ENCODE data around the gene FGF22.

The FGF22 gene

GRCh38 chr19:681029-682019 is 41.6 kb downstream of the FGF22 start:
- no peak for DNase-seq

DNA sequence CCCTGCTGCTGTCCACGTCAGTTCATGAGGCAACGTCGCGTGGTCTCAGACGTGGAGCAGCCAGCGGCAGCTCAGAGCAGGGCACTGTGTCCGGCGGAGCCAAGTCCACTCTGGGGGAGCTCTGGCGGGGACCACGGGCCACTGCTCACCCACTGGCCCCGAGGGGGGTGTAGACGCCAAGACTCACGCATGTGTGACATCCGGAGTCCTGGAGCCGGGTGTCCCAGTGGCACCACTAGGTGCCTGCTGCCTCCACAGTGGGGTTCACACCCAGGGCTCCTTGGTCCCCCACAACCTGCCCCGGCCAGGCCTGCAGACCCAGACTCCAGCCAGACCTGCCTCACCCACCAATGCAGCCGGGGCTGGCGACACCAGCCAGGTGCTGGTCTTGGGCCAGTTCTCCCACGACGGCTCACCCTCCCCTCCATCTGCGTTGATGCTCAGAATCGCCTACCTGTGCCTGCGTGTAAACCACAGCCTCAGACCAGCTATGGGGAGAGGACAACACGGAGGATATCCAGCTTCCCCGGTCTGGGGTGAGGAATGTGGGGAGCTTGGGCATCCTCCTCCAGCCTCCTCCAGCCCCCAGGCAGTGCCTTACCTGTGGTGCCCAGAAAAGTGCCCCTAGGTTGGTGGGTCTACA is 43.1 kb downstream of the FGF22 start:
- DNase-seq, result no peak

DNA sequence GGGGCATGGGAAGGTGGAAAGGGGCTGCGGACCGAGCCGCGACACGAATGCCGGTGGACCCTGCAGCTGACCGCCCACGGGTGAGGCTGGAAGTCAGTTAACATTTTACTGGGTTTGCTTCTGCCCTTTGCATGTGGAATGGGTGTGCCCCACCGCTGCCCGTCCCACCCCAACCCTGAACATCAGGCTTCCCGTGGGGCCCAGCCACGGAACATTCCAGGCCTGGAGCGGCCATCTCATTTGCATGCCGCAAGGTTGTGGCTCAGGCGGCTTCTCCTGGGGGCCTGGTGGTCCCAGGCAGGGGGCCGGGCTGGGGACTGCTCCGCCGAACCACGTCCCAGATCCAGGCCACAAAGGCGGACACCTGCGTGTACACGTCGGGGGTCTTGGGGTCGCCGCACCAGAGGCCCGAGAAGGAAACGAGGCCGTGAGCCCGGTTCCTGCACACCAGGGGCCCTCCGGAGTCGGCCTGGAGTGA is 45.8 kb downstream of the FGF22 start:
- DNase-seq, result no peak

- DNase-seq, result no peak
Observed at GRCh38 chr19:686589-687297, 47.1 kb downstream of the FGF22 start.

- no peak for DNase-seq
Observed at GRCh38 chr19:687569-688166, 48.0 kb downstream of the FGF22 start.

GRCh38 chr19:688214-688613 is 48.5 kb downstream of the FGF22 start:
- DNase-seq, result no peak

DNA sequence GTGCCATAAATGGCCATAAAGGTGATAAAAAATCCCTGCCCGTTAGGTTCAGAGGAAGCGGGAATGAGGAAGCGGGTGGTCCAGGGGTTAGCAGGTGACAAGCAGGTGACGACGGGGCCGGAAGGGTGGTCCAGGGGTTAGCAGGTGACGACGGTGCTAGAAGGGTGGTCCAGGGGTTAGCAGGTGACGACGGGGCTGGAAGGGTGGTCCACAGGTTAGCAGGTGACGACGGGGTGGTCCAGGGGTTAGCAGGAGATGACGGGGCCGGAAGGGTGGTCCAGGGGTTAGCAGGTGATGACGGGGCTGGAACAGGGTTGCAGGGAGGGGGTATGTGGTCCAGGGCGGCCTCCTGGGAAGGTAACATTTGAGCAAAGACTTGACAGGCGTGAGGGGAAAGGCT is 49.3 kb downstream of the FGF22 start:
- DNase-seq, result no peak

GRCh38 chr19:690203-690602 is 50.5 kb downstream of the FGF22 start:
- no peak for DNase-seq
